ENCODE measurements around the gene RANBP10. TPM values are rescaled to one million over a fixed set of nuclear protein-coding genes. Genes with fewer than 3 reads are reported as not detected.

RANBP10 gene
- total RNA-seq, 4 donors from 2014 or later, result 6.4 to 12.9 (median 10.8) TPM

- no peak for DNase-seq
- Histone ChIP-seq H3K9me3 (no peaks in the 10 kb centered on the region), H3K27ac (no peak overlapping the region), H3K27me3 (no peaks in the 10 kb centered on the region), H3K4me3 (no peak overlapping the region), H3K36me3 (peaks cover 0 to 15% (median 0%) of the 10 kb centered on the region in 3 donors), H3K4me1 (peaks cover 4 to 46% (median 6%) of the 10 kb centered on the region in 3 donors)
- WGBS, 2 donors, result 84 to 92% methylated on average over 5 of the region's 5 CpGs
- intact Hi-C loops (cut with DNase I), result no loop called here
- TF ChIP-seq, protein P1, sequence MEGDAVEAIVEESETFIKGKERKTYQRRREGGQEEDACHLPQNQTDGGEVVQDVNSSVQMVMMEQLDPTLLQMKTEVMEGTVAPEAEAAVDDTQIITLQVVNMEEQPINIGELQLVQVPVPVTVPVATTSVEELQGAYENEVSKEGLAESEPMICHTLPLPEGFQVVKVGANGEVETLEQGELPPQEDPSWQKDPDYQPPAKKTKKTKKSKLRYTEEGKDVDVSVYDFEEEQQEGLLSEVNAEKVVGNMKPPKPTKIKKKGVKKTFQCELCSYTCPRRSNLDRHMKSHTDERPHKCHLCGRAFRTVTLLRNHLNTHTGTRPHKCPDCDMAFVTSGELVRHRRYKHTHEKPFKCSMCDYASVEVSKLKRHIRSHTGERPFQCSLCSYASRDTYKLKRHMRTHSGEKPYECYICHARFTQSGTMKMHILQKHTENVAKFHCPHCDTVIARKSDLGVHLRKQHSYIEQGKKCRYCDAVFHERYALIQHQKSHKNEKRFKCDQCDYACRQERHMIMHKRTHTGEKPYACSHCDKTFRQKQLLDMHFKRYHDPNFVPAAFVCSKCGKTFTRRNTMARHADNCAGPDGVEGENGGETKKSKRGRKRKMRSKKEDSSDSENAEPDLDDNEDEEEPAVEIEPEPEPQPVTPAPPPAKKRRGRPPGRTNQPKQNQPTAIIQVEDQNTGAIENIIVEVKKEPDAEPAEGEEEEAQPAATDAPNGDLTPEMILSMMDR (IDR thresholded peaks at IDR 0.05), result no peak
- TF ChIP-seq POLR2A (IDR thresholded peaks at IDR 0.05), result no peak
Measured at GRCh38 chr16:67704110-67704509, 102.2 kb downstream of the RANBP10 start.

- H3K4me1 ChIP-seq, result peaks cover 2 to 43% (median 4%) of the 10 kb centered on the region in 3 donors
- H3K27me3 ChIP-seq, result no peaks in the 10 kb centered on the region
- H3K4me3 ChIP-seq, result no peak overlapping the region
- no peaks in the 10 kb centered on the region for H3K9me3 ChIP-seq
- intact Hi-C loops (cut with DNase I), result no loop called here
- TF ChIP-seq, protein P1 (IDR thresholded peaks at IDR 0.05), result no peak
- no peak for TF ChIP-seq POLR2A (IDR thresholded peaks at IDR 0.05)
- peak overlapping the region in 1 of 4 donors; percentile 23 for H3K27ac ChIP-seq
- peaks cover 0 to 20% (median 0%) of the 10 kb centered on the region in 3 donors for H3K36me3 ChIP-seq
- no peak for DNase-seq
- 68 to 75% methylated on average over 2 of the region's 2 CpGs for WGBS, 2 donors
Measured at GRCh38 chr16:67703626-67704025, 102.7 kb downstream of the RANBP10 start.

GRCh38 chr16:67702130-67702529 lies 104.2 kb downstream of the RANBP10 start:
- Histone ChIP-seq H3K36me3 (peaks cover 0 to 22% (median 0%) of the 10 kb centered on the region in 3 donors), H3K27ac (peak overlapping the region in 1 of 4 donors; percentile 25), H3K9me3 (no peaks in the 10 kb centered on the region), H3K27me3 (no peaks in the 10 kb centered on the region), H3K4me1 (peaks cover 4 to 46% (median 4%) of the 10 kb centered on the region in 3 donors), H3K4me3 (no peak overlapping the region)
- intact Hi-C loops (cut with DNase I), result no loop called here
- WGBS, 2 donors, result 82 to 88% methylated on average over 4 of the region's 4 CpGs
- no peak for DNase-seq
- TF ChIP-seq POLR2A (IDR thresholded peaks at IDR 0.05), result no peak
- TF ChIP-seq, protein P1 (IDR thresholded peaks at IDR 0.05), result no peak

- peaks cover 4 to 53% (median 4%) of the 10 kb centered on the region in 3 donors for H3K4me1 ChIP-seq
- no peak for DNase-seq
- intact Hi-C loops (cut with DNase I), result no loop called here
- H3K27ac ChIP-seq, result no peak overlapping the region
- TF ChIP-seq, protein P1 (IDR thresholded peaks at IDR 0.05), result no peak
- no peak for TF ChIP-seq POLR2A (IDR thresholded peaks at IDR 0.05)
- no peaks in the 10 kb centered on the region for H3K9me3 ChIP-seq
- no peak overlapping the region for H3K4me3 ChIP-seq
- WGBS, 2 donors, result 88 to 90% methylated on average over 1 of the region's 1 CpG
- H3K36me3 ChIP-seq, result peaks cover 0 to 22% (median 0%) of the 10 kb centered on the region in 3 donors
- no peaks in the 10 kb centered on the region for H3K27me3 ChIP-seq
Measured at GRCh38 chr16:67701420-67701819, 104.9 kb downstream of the RANBP10 start.

DNA sequence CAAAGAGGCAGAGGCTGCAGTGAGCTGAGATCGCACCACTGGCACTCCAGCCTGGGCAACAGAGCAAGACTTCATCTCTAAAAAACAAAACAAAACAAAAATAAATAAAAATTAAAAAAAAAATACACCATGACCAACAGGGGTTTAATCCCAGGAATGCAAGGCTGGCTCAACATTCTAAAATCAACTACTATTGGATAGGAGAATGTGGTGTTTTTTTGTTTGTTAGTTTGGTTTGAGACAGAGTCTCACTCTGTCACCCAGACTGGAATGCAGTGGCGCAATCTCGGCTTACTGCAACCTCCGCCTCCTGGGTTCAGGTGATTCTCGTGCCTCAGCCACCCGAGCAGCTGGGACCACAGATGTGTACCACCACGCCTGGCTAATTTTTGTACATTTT lies 107.1 kb downstream of the RANBP10 start:
- DNase-seq, result no peak
- peaks cover 0 to 44% (median 4%) of the 10 kb centered on the region in 3 donors for H3K4me1 ChIP-seq
- H3K27ac ChIP-seq, result no peak overlapping the region
- no peaks in the 10 kb centered on the region for H3K9me3 ChIP-seq
- H3K4me3 ChIP-seq, result no peak overlapping the region
- intact Hi-C loops (cut with DNase I), result no loop called here
- WGBS, 2 donors, result 84 to 97% methylated on average over 6 to 7 of the region's 7 CpGs
- peaks cover 0 to 22% (median 0%) of the 10 kb centered on the region in 3 donors for H3K36me3 ChIP-seq
- H3K27me3 ChIP-seq, result no peaks in the 10 kb centered on the region
- no peak for TF ChIP-seq POLR2A (IDR thresholded peaks at IDR 0.05)
- TF ChIP-seq, protein P1 (IDR thresholded peaks at IDR 0.05), result no peak

Measured in esophagus squamous epithelium (tissue), 5 donors.